ENCODE data around the gene LDB2. TPM values are rescaled to one million over a fixed set of nuclear protein-coding genes. Genes with fewer than 3 reads are reported as not detected.

Gene LDB2
- 10 to 100 TPM in 2 of 4 donors, 1 to 10 TPM in 2; 3.9 to 43.7 (median 7.8) TPM for total RNA-seq

DNA sequence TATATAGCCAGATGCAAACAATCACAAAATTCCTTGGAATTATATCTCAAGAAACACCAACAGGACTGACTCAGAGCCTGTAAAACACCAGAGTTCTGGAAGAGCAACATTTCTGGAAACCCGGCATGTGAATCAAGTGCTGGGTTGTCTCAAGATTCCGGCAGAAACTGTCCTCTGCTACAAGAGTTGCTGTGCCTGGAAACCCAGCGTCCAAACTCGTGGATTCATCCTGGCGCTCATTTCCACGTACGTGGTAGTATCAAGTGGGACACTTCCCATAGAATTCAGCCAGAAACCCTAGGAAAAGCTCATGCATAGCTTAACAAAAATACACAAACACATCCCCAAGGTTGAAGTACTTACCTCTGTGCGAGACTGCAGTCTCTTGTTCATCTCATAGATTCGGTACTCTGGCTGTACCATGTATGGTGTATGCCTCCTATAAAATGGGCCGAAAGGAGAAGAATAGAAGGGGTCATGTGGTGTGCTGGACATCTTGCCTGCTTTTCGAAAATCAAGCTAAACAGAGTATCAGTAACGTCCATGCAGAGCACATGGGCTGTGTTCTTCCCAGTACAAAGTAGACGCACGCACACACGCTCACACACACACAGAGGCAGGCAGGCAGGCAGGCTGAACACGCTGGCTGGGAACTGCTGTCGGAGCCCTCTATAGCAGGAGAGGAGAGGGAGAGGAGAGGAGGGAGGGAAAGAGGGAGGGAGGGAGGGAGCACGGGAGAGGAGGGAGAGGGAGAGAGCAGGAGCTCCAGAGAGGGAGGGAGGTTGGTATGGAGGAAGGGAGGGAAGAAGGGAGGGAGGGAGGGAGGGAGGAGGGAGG, at the start of gene LDB2:
Gene LDB2, minus strand, starts transcription at position 655 of the 837 bp plus-strand sequence.
- no peaks in the 10 kb centered on the region for H3K27me3 ChIP-seq
- H3K9me3 ChIP-seq = no peaks in the 10 kb centered on the region
- H3K4me3 ChIP-seq = peak within 1 kb of the TSS in 3 of 4 donors; percentile 9 to 43 (median 29)
- no peaks in the 10 kb centered on the region for H3K4me1 ChIP-seq
- no peak for TF ChIP-seq POLR2A (IDR thresholded peaks at IDR 0.05)
- TF ChIP-seq, protein P1, sequence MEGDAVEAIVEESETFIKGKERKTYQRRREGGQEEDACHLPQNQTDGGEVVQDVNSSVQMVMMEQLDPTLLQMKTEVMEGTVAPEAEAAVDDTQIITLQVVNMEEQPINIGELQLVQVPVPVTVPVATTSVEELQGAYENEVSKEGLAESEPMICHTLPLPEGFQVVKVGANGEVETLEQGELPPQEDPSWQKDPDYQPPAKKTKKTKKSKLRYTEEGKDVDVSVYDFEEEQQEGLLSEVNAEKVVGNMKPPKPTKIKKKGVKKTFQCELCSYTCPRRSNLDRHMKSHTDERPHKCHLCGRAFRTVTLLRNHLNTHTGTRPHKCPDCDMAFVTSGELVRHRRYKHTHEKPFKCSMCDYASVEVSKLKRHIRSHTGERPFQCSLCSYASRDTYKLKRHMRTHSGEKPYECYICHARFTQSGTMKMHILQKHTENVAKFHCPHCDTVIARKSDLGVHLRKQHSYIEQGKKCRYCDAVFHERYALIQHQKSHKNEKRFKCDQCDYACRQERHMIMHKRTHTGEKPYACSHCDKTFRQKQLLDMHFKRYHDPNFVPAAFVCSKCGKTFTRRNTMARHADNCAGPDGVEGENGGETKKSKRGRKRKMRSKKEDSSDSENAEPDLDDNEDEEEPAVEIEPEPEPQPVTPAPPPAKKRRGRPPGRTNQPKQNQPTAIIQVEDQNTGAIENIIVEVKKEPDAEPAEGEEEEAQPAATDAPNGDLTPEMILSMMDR (IDR thresholded peaks at IDR 0.05) = no peak
- no peaks in the 10 kb centered on the region for H3K36me3 ChIP-seq
- H3K27ac ChIP-seq = peak within 1 kb of the TSS in 3 of 4 donors; percentile 40 to 66 (median 48)
- peak in 1 of 3 donors; percentile 51 for DNase-seq

DNA sequence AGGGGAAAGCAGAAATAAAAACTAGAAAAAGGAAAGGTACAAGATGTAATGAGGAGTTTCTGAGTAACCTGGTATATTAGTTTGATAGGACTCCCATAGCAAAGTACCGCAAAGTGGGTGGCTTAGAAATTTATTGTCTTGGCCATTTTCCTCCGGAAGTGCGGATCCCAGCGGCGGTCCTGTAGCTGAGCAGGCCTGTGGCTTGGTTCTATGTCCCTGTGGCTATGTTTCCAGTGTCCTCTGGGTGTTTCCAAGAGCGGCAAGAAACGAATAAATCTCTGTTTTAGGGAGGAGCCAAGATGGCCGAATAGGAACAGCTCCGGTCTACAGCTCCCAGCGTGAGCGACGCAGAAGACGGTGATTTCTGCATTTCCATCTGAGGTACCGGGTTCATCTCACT, 44.0 kb upstream of the LDB2 start:
- no peaks in the 10 kb centered on the region for H3K9me3 ChIP-seq
- TF ChIP-seq, protein P1 (IDR thresholded peaks at IDR 0.05) = no peak
- no peak for TF ChIP-seq POLR2A (IDR thresholded peaks at IDR 0.05)
- H3K27me3 ChIP-seq = no peaks in the 10 kb centered on the region
- H3K4me3 ChIP-seq = no peak overlapping the region
- DNase-seq = no peak
- H3K36me3 ChIP-seq = no peaks in the 10 kb centered on the region
- H3K4me1 ChIP-seq = no peaks in the 10 kb centered on the region
- no peak overlapping the region for H3K27ac ChIP-seq

DNA sequence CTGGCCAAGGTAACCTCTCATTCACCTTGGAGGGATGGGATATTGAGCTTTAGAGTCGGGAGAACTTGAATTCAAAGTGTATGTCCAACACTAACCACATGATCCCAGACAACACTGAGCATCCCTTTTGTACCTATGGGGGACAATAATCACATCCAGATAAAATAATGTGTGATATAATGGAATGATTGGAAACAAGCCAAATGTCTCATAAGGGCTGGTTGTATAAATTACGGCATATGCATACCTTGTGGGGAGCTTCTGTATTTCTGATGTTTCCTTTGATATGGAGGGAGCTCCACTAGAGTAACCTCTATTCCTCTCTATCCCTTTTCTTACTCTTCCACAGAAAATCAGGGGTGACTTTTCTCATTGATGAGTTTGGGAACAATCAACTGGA, 40.7 kb upstream of the LDB2 start:
- H3K36me3 ChIP-seq = no peaks in the 10 kb centered on the region
- no peaks in the 10 kb centered on the region for H3K9me3 ChIP-seq

DNA sequence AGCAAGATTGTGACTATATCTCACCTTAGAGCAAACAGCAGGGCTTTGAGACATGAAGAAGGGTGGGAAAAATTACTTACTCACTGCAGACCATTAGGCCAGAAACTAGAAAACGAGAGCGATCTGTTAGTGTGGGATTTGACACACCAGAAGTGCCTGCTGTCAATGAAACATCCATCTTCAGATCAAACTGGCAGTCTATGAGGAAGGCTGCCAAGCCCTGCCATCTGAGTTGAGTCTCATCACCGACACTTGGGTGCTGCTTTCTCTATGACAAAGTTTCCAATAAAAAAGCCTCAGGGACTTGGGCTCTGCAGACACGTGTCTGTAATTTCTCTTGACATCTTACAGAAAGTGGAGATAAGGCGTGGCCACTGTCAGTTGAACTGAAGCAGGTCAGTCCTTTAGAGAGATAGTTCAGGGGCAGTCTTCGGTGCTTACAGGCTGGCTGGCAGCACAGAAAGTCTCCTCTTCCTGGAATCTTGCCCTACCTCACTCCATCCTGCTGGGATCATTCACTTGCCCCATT, 40.1 kb upstream of the LDB2 start:
- TF ChIP-seq, protein P1 (IDR thresholded peaks at IDR 0.05) = no peak
- no peak for TF ChIP-seq POLR2A (IDR thresholded peaks at IDR 0.05)
- H3K27ac ChIP-seq = no peak overlapping the region
- H3K36me3 ChIP-seq = no peaks in the 10 kb centered on the region
- H3K4me1 ChIP-seq = no peaks in the 10 kb centered on the region
- H3K27me3 ChIP-seq = no peaks in the 10 kb centered on the region
- no peaks in the 10 kb centered on the region for H3K9me3 ChIP-seq
- no peak overlapping the region for H3K4me3 ChIP-seq
- DNase-seq = no peak

More for the DNA sequence above, 40.7 kb upstream of the LDB2 start:
- Histone ChIP-seq H3K27ac (no peak overlapping the region), H3K4me1 (no peaks in the 10 kb centered on the region), H3K4me3 (no peak overlapping the region), H3K27me3 (no peaks in the 10 kb centered on the region)
- no peak for TF ChIP-seq POLR2A (IDR thresholded peaks at IDR 0.05)
- TF ChIP-seq, protein P1 (IDR thresholded peaks at IDR 0.05) = no peak
- DNase-seq = no peak

DNA sequence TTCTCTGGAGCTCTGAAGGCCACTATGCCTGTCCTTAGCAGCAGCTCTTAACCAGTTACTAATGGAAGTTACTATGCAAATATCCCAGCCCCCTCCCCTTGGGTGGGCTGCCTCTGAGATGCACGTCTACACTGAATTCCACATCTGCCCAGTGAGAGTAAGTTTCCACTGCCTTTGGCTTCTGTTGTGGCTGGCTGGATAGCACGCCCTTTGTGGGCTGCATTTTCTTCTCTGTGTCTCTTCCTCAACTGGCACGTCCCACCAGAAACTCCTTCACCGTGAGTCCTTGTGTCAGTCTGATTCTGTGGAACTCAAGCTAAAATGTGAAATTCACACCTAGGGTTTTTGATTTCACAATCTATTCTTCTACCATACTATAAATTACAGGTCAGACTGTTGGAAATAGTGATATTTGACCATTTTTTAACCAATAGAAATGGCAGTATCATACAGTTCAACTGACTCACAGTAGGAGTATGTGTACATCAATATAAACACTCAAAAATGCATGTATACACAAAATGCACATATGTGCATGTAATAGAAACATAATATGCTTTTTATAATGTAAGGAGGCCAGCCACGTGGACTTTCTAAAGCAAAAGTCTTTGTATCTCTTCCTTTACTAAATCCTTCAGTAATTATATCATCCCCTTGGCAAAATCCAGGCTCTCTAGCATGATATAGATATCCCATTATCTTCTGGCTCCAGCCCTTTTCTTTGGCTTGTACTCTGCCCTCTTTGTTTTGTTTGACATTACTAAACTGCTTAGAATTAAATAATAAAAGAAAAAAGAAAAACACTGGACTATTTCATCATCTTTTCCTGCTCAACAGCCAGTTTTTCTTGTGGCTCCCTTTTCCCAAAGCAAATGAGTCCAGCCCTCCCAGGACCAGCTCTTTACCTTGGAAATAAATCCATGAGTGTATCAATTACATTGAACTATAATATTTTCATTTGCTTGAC, 33.2 kb upstream of the LDB2 start:
- no peaks in the 10 kb centered on the region for H3K9me3 ChIP-seq
- H3K4me1 ChIP-seq = no peaks in the 10 kb centered on the region
- DNase-seq = no peak
- TF ChIP-seq POLR2A (IDR thresholded peaks at IDR 0.05) = no peak
- TF ChIP-seq, protein P1 (IDR thresholded peaks at IDR 0.05) = no peak
- no peak overlapping the region for H3K27ac ChIP-seq
- H3K4me3 ChIP-seq = no peak overlapping the region
- no peaks in the 10 kb centered on the region for H3K36me3 ChIP-seq
- no peaks in the 10 kb centered on the region for H3K27me3 ChIP-seq
